NT2/D1 (cell line): ENCODE results near the gene BCL2.

Experiments used
- SUZ12 ChIP-seq: IDR thresholded peaks from 2 replicates; pipeline ENCODE4 v1.6.1; 2011; ENCODE audit not compliant: insufficient read length, insufficient read depth; ENCODE audit errors: extremely low read depth
- YY1 ChIP-seq: IDR thresholded peaks from 2 replicates; pipeline ENCODE4 v1.6.1; 2011; ENCODE audit not compliant: insufficient read length, insufficient read depth
- ZNF274 ChIP-seq: IDR thresholded peaks from 2 replicates; pipeline ENCODE4 v1.6.1; 2011; ENCODE audit warnings: mild to moderate bottlenecking, low read depth, low read length

GRCh38 chr18:63119647-63120046 lies 199.9 kb downstream of the BCL2 start:
- no peak for TF ChIP-seq ZNF274
- no peak for TF ChIP-seq SUZ12
- TF ChIP-seq YY1, result no peak
